ENCODE results near the gene FMOD.
A peak's percentile ranks its signal among the peaks of the same experiment; 100 is the strongest.

FMOD gene

DNA sequence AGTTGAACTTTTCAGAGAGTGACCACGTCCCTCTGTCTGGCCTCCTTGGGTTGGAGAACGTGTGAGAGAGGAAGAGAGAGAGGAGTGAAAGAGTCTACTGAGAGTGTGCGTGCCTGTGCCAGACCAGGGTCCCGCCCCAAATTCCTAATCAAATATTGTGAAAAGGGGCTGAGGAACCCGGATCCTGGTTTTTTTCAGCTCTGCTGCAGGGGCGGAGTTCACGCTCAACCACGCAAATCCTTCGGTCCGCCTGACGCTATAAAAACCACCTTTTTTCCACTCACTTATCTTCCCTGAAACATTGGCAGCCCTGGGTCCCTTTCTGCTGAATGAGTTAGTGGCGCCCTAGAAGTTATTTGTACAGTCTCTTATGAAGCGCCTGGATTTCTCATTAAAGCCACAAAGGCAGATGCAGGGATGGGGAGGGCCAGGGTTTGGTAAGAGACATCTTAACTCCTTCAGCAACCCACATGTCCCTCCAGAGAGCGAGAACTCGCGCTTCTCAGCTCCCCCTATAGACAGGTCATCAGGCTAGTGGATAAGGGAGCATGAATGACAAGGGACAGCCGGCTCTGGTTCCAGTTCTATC, at the start of gene FMOD:
TSS of gene FMOD (minus strand) at position 86 of the 589 bp plus-strand sequence. CDS start 2,852 bp downstream, outside the sequence.
- DNase-seq, result no peak

DNA sequence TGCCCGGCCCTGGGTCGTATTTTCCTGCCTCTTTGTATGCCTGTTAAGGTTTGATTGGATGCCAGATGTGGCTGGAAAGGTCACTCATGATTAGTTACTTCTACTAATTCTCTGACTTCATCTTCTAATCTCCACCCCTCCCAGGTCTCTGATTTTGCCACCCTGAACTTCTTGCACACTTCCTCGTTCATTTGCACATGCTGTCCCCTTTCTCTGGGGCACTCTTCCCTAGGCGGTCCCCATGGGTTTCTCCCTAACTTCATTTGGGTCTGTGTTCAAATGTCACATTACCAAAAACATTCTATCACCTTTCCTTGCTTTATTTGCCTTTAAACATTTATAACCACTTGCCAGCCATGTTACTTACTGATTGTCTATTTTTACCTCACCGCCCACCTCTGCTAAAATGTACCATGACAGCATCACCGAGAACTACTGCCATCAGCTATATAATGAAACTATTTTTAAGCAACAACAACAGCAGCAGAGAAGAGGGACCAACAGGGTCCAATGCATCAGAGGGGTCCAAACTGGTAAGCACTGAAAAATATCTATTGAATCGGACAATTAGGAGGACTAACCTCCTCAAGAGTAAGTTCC, 45.8 kb upstream of the FMOD start:
- no peak for DNase-seq

DNA sequence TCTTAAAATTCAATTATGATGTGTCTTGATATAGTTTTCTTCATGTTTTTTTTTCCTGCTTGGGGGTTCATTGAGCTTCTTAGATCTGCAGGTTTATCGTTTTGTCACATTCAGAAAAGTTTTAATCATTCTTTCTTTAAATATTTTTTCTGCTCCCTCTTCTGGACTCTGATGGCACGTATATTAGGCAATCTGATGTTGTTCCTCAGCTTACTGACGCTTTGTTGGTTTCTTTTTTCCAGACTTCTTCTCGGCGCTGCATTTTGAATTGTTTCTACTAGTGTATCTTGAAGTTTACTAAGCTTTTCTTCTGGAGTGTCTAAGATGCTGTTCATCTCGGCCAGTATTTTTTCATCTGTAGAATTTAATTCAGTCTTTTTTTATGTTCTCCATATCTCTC, 44.8 kb upstream of the FMOD start:
- no peak for DNase-seq

DNA sequence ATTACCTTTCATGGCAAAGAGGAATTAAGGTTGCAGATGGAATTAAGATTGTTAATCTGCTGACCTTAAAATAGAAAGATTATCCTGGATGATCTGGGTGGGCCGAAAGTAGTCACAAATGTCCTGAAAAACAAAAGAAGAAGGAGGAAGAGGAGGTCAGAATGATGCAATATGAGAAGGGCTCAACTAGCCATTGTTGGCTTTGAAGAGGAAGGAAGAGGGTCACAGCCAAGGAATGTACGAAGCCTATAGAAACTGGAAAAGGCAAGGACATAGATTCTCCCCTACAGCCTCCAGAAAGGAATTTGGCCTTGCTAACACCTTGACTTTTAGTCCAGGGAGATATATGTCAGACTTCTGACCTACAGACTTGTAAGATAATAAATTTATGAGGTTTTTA, 39.4 kb upstream of the FMOD start:
- DNase-seq, result no peak

DNA sequence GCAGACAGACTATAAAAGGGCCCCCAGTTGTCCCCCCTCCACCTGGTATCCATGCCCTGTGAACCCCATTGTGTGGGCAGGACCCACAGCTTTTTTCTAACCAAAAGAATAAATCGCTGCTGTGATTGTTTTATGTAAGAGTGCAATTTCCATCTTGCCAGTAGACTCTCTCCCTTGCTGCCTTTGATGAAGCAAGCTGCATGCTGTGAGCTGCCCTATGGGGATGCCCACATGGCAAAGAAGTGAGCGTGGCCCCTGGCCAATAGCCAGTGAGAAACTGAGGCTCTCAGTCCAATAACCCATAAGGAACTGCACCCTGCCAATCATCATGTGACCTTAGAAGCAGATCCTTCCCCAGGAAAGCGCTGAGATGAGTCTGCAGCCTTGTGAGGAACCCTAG, 37.8 kb upstream of the FMOD start:
- DNase-seq, result no peak

DNA sequence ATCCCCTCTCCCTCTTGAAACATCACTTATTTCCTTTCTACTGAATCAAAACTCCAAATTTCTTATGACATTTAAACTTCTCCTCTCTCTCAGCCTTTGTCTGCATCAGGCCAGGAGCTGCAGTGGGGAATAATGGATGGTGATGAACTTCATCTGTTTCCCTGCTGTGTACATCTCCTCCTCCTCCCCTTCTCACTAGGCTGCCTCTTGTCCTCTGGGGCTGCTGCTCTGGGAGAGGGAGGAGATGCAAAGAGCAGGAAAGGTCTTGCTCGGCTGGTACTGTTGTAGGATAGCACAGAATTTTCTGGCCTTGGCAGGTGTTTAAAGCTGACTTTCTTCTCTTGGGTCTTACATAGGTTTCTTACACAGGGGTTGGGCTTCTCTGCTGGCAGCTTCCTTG, 31.1 kb upstream of the FMOD start:
- no peak for DNase-seq

DNA sequence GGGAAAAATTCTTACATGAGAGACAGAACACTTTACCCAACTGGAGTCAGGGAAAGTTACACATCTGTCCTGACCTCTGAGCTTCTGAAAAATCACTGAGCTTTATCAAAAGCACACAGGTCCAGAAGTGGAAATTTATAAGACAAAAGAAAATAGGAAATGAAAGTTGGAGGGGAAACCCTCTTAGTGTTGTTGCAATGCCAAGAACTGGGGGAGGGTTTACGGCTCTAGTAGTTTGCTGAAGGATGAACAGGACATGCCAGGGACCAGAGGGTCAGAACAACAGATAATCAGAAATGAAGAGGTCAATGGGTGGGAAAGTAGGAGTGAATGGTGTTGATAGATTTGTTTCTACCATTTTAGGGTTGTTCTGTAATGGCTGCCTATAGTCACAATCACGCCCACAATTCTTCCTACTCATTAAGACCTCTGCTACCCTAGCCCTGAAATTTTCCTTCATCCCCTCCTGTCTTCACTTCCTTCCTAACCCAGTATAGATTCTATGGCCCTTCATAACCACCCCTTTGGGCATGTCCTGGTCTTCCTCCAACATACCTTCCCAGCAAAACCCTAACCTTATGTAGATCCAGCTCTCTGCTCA, 30.3 kb upstream of the FMOD start:
- no peak for DNase-seq

DNA sequence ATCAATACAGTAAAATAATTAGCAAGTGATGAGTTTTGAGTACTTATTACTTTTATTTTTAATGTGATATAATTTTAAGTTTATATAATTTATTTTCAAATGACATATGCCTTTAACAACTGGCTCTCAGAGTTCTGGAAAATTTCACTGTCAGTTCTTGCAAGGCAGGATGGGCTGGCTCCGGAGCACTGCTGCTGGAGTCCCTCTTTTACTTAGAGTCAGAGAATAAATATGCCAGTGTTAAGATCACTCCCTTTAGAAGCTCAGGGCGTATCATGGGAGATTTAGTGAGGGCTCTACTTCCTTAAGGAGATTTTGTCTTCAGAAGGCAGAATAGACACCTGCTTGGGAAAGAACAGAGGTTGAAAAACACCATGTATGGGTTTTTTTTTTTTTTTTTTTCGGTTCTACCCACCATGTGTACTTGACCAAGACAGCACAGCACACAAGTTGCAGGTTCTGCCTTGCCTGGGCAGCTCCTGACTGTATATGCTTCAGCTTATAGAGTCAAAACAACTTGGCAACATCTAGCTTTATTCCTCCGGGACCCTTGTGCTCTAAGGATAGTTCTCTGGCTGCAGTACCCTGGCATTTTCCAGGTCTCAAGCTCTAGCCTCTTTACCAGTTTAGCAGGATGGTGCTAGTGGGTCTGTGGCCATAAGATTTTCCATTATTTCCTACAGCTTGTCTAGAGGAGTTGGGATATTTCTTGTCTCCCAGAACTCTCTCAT, 29.7 kb upstream of the FMOD start:
- no peak for DNase-seq

DNA sequence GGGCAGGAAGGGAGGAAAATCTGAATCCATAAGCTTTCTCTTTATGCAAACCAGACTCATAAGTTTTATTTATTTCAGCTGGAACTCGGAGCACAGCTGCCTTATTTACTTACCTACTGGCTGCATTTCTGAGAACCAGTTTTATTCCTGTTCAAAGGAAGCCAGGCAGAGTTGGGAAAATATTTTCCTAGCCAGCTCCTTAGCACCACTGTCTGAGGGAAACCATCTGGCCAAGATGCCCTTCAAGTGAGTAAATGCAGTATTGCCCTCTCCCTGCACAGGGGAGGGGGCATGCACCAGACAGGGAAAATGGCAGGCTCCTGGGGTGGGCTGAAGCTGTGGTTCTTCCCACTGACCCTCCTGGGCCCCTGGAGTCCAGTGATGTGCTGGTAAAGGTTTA, 28.9 kb upstream of the FMOD start:
- no peak for DNase-seq

DNA sequence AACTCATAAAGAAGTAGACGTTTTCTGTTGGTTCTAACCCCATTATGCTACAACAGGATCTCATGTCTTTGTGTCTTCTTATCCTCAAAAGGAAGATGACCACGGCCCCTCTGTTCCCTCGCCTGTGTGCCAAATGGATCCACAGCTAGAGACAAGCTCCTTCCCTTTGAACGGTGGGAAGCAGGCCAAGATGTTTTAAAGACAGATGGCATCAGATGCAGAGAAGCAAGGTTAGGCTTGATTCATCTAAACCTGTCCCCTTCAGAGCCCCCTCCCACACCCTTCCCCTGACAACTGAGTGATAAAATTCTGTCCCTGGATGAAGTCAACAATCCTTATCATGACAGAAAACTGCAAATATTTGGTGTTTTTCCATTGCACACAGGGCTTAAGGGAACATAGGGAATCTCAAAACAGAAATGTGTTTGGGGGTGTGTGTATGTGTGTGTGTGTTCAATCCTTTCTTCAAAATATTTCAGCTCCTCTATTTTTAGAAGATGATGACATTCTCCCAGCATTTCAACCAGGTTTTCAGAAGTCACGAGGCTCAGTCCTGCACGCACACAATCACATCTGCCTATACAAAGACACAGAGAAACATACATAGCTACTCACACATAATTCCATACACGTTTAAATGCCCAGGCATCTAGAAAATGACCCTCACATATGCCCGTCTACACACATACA, 27.8 kb upstream of the FMOD start:
- peak in 1 of 2 experiments; percentile 27 for DNase-seq

DNA sequence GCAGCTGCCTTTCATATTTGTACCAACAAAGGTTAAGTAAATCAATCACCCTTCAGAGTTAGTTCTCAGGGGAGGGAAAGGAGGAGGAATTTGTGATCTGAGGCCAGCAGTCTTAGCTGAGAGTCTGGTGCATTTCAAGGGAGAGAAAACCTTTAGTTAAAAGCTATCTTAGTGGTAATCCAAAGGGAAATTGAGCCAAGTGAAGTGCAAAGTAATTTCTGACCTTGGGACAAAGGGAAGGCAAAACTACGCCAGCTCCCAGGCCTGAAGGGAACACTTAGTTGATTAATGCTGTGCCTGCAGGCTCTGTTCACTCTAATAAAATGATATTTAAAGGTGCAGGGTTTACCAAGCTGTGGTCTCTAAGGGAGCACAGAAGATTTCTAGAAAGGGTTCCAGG, 23.1 kb upstream of the FMOD start:
- DNase-seq, result no peak

DNA sequence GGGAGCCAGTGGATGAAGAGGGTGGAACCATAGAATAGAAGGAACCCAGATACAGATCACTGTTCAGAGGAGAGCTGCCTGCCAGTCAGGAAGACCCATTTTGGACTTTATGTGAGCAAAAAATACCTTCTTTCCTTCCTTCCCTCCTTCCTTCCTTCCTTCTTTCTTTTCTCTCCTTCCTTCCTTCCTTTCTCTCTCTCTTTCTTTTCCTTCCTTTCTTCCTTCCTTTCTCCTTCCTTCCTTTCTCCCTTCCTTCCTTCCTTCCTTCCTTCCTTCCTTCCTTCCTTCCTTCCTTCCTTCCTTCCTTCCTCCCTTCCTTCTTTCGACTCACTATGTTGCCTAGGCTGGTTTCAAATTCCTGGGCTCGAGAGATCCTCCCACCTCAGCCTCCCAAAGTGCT, 22.1 kb upstream of the FMOD start:
- DNase-seq, result no peak

DNA sequence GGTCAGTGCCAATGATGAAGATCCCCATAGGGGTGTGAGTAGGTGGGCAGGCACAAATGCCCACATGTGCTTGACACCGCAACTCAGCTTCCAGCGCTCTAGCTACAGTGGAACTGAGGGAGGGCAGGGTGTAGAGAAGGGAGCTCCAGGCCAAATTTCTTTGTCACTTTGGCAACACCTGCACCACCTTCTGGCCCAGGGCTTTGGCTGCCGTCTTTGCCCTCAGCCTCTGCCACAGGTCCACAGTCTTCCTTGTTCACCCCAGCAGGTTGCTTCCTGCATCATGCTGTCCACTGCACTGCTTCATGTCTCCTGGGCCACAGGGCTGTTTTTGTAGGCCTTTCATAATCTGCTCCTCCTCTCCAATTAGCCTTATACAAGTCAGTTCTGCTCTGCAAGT, 20.4 kb upstream of the FMOD start:
- DNase-seq, result no peak

DNA sequence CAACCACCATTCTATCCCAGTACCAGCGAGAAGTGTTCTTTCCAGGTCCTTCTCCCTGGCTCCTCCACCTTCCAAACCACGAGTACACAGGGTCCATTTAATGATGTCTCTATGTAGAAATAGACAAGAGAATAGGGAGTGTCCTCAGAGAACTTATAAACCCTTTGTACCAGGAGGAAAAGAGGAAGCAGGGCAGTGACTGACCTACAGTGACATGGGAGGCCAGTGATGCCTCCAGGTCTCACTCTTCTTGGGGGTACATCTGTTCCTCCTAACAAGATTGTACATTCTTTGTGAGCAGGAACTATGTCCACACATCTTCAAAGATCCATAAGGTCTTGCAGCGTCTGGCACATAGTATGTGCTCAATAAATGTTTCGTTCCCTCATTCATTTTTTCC, 18.7 kb upstream of the FMOD start:
- no peak for DNase-seq

DNA sequence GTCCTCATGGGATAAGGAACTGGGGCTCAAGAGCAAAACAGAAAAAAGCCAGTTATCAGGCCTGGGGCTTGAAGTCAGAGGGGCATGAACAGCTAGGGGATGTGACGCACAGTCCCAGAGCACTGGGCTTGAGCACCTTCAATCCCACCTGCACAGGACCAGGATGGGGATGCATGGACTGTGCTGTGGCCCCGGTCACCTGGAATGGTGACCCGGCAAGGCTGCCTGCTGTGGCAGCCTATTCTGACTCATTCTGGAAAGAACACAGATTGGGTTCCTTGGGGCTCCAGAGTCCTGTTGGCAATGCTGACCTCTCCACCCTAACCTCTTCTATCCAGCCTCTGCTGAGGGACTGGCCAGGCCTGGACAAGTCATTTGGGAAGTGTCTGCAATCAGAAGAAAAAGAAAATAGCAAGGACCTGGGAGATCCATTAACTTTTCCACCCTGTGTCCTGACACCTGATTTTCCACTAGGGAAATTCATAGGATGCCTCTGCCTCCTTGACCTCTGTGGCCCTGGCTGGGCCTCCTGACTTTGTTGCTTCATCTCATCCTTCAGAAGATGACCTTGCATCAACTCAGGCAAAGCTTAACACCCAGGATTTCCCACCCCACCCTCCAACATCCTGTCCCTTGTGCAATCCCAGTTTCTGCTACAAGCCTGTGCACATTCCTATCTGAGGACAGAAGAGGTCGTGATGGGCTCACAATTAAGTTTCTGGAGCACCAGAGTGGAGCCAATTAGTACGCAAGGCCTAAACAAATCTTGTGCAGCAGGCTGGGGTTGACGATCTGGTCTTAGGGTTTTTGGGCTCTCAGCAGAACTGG, 17.9 kb upstream of the FMOD start:
- no peak for DNase-seq

DNA sequence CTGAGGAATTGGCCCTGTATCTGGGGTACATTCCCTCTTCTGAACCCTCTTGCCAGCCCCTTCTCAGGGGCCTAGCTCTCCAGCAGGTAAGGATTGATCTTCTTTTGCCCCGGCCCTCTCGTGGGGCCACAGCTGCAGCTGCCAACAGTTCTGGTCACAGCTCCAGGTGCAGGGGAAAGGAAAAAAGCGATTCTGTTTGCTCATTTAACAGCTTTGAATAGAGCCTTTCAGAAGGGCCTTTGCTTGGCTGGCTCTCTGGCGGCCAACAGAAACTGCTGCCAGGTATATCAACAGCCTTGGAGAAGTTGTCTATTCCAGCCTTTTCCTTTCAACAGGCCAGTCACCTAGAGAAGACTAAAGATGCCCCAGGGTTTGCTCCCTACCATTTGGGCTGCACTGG, 16.1 kb upstream of the FMOD start:
- DNase-seq, result no peak

DNA sequence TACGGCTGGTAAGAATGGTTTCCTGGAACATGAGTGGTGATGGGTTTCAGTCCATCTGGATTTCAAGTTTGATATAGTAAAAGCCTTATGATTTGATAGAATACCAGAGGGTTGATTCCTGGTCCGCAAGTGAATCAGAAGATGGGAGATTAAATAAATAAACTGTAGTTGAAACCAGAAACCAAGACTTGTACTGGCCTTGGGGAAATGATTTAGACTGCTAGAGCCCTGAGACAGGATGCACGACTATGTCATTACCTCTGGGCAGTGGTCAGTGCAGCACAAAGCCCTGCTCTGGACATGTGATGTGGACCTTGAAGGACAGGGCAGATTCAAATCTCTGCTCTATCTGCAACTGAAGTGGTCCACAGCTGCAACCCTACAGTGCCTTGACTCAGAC, 15.6 kb upstream of the FMOD start:
- DNase-seq, result no peak

DNA sequence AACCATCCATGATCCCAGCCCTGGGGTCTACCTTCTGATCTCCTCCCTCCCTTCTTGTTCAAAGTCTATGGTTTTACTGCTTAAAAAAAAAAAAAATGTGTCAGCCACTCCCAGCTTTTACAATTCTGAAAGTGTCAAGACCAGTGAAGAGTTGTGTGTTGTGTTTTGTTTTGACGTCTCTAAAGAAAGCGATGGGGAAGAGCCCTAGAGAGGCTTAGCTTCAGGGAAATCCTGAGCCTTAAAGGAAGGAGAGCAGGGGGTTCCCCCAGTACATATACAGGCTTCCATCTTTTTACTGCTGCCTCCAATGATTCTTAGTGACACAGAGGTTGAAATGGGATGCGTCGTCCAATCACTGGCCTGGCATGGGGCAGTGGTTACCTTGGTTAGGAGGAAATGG, 13.9 kb upstream of the FMOD start:
- no peak for DNase-seq

DNA sequence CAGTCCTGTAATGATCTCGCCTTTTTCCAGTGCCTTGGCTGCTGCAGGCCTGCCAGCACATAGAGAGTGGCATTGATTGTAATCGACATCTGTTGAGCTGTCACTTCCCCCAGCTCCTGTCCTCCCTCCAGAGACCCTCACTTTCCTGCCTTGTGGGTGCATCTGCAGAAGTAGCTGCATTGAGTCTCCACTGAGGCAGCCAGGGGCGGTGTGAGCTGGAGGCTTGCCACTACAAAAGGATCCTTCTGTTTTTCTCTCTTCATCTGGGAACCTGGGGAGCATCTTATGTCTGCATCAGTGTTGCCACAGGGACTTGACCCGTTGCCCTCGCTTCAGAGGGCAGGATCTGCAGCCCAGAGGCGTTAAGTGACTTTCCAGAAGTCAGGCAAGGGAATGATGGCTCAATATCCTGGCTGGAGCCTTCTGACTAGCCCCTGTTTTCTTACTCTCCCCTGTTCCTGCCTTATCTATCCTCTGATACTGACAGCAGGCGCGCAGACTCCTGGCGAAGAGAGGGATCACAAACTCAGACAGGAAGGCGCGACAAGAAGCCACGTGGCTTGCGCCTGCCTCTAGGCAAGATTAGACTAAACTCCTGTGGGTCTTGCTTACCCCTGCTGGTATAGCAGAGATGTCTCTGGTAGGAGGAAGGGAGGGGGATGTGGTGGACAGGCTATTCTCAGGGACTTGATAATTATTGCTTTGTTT, 13.3 kb upstream of the FMOD start:
- no peak for DNase-seq

DNA sequence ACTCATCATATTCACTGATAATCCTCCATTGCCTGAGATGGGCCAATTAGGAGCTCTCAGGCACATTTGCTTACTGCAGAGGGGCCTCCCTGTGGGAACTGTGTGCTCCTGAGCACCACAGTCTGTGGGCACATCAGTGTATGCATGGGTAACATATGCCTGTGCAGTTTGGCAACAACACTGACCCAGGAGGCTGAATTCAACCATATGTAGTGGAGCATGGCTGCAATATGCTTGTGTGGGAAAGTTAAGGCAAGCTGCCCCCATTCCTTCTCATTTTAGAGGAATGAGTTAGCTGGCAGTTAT, 11.8 kb upstream of the FMOD start:
- DNase-seq, result no peak

DNA sequence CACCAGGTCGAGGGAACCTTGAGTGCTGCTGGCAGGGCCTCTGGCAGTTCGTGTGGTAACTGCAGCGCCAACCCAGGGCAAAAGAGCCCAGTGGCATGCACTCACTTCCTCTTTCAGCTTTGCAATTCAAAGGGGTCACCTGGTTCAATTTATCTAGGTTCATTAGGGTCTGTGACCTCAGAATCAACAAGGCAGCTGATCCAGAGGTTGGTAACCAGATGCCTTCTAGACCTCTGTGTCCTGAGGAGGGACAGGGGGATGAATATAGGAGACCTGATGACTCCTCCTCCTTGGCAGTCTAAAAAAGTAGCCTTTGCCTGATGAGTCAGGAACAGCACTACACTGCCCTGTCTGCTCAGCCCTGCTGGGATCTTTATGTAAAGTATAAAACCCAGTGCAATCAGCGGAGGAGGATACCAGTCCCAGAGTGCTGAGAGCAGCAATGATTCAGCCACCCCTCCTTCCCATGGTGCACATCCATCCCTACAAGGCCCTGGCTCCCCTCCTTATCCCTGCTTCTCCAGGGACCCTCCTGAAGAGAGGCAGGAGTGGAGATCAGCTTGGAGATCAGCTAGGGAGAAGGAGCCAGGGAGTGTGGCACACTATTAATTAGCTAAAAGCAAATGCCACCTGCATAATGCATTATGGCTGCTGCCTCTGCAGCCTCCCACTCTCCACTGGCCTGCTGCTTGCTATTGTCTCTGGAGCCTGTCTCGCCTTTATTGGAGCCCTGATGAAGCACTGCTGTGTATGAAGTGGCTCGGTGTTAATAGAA, 11.2 kb upstream of the FMOD start:
- DNase-seq, result no peak
